ENCODE measurements around the gene DR1. TPM values are rescaled to one million over a fixed set of nuclear protein-coding genes. Genes with fewer than 3 reads are reported as not detected.

DR1 gene
- total and polyA plus RNA-seq, 2 of the 13 experiments (the other 11 are each of a cell fraction or from before 2014, with no cell fraction given), result 17.8 to 42.3 TPM

DNA sequence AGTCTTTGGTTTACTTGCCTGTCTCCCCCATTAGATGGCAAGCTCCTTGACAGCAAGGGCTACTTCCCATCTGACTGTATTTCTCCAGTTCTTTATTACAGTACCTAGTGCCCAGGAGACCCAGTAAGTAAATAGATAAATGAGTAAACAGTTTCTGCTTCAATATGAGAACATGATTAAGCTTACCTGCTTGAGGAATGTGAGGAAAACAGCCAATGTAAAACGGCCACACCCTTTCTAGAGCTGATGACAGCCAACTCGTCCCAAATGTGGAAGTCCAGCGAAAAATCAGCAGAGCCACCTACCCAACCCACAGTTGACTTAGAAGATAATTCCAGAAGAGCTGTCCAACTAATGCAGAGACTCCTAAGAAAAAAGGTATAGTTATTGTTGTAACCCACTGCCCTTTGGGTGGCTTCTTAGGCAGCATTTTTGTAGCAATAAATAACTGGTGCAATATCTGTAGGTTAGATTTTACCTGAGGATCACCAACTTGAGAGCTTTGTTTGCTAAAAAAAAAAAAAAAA is 6.5 kb upstream of the DR1 start:
- ATAC-seq (no peak), FAIRE-seq (no peak), DNase-seq (ENCODE audit: low spot score) (no peak)
- Histone ChIP-seq H3K36me3 (replicated peaks in 1 of 2; ENCODE audit: control insufficient read depth in 1 of 2, insufficient read depth in 2 of 2, low read length in 2 of 2) (no peaks in the 10 kb centered on the region), H3K4me3 (replicated peaks in 1 of 3; ENCODE audit: insufficient read depth in 1 of 3, low read depth in 2 of 3, low read length in 3 of 3) (no peak overlapping the region), H3K27me3 (ENCODE audit: control insufficient read depth in 1 of 2, insufficient read depth in 2 of 2, low read length in 2 of 2) (no peaks in the 10 kb centered on the region), H4K20me1 (ENCODE audit: insufficient read depth, low read length) (no peaks in the 10 kb centered on the region), H3K27ac (ENCODE audit: extremely low read length, insufficient read depth, low read length) (no peak overlapping the region), H3K9ac (ENCODE audit: insufficient read depth, low read depth, low read length) (no peak overlapping the region), H2AFZ (ENCODE audit: low read length) (no peak overlapping the region), H3K4me1 (ENCODE audit: insufficient read depth, low read length) (peaks cover 22% of the 10 kb centered on the region), H3K4me2 (ENCODE audit: low read depth, low read length) (no peak overlapping the region), H3K79me2 (ENCODE audit: insufficient read depth, low read length) (peaks cover 2% of the 10 kb centered on the region), H3K9me3 (ENCODE audit: low read length) (no peaks in the 10 kb centered on the region)
- in situ Hi-C loops (cut with HindIII; ENCODE audit: extremely low pct_ligation_motif_present, low pct_unique_long_range_greater_than_20kb), result no loop called here
- POLR2A ChIA-PET, result no interaction called here
- TF ChIP-seq, protein P1, sequence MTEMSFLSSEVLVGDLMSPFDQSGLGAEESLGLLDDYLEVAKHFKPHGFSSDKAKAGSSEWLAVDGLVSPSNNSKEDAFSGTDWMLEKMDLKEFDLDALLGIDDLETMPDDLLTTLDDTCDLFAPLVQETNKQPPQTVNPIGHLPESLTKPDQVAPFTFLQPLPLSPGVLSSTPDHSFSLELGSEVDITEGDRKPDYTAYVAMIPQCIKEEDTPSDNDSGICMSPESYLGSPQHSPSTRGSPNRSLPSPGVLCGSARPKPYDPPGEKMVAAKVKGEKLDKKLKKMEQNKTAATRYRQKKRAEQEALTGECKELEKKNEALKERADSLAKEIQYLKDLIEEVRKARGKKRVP (CRISPR knock-in tag; IDR thresholded peaks at IDR 0.05), result no peak
- TF ChIP-seq SIN3B (IDR thresholded peaks at IDR 0.05; ENCODE audit: low read length) (no peak), ATRX (CRISPR knock-in tag; IDR thresholded peaks at IDR 0.05; ENCODE audit: borderline replicate concordance) (no peak)
- CTCF ChIA-PET (ENCODE audit: low intra/inter-chr PET ratio, low total read pairs), result no interaction called here
- intact Hi-C loops (cut with micrococcal nuclease; ENCODE audit: unreplicated experiment), result no loop called here
- BruUV-seq (replicated peaks), result no TSS peak
- WGBS (ENCODE audit: low lambda C conversion rate), result 79% methylated on average over 3 of the region's 3 CpGs

- no peak for FAIRE-seq
- DNase-seq (ENCODE audit: low spot score), result no peak
- Histone ChIP-seq H3K27me3 (ENCODE audit: control insufficient read depth in 1 of 2, insufficient read depth in 2 of 2, low read length in 2 of 2) (no peaks in the 10 kb centered on the region), H3K9ac (ENCODE audit: insufficient read depth, low read depth, low read length) (no peak overlapping the region), H3K4me3 (replicated peaks in 1 of 3; ENCODE audit: insufficient read depth in 1 of 3, low read depth in 2 of 3, low read length in 3 of 3) (no peak overlapping the region), H3K27ac (ENCODE audit: extremely low read length, insufficient read depth, low read length) (no peak overlapping the region), H3K79me2 (ENCODE audit: insufficient read depth, low read length) (peaks cover 4% of the 10 kb centered on the region), H2AFZ (ENCODE audit: low read length) (no peak overlapping the region), H4K20me1 (ENCODE audit: insufficient read depth, low read length) (no peaks in the 10 kb centered on the region), H3K9me3 (ENCODE audit: low read length) (no peaks in the 10 kb centered on the region), H3K4me1 (ENCODE audit: insufficient read depth, low read length) (peaks cover 25% of the 10 kb centered on the region), H3K36me3 (replicated peaks in 1 of 2; ENCODE audit: control insufficient read depth in 1 of 2, insufficient read depth in 2 of 2, low read length in 2 of 2) (no peaks in the 10 kb centered on the region), H3K4me2 (ENCODE audit: low read depth, low read length) (no peak overlapping the region)
- in situ Hi-C loops (cut with HindIII; ENCODE audit: extremely low pct_ligation_motif_present, low pct_unique_long_range_greater_than_20kb) (no loop called here), intact Hi-C loops (cut with micrococcal nuclease; ENCODE audit: unreplicated experiment) (no loop called here)
- BruUV-seq (replicated peaks), result no TSS peak
- ChIA-PET CTCF (ENCODE audit: low intra/inter-chr PET ratio, low total read pairs) (no interaction called here), POLR2A (no interaction called here)
- no peak for ATAC-seq
- TF ChIP-seq RBM22 (optimal IDR thresholded peaks at IDR 0.05; ENCODE audit: low read length) (no peak), ARNT2 (CRISPR knock-in tag; IDR thresholded peaks at IDR 0.05; ENCODE audit: low read depth) (no peak), ZNF644 (CRISPR knock-in tag; IDR thresholded peaks at IDR 0.05; ENCODE audit: low read depth) (no peak), ZNF597 (CRISPR knock-in tag; IDR thresholded peaks at IDR 0.05) (no peak), ZNF18 (CRISPR knock-in tag; IDR thresholded peaks at IDR 0.05; ENCODE audit: insufficient replicate concordance) (no peak), ZNF230 (CRISPR knock-in tag; IDR thresholded peaks at IDR 0.05) (no peak)
- TF ChIP-seq, protein P2, sequence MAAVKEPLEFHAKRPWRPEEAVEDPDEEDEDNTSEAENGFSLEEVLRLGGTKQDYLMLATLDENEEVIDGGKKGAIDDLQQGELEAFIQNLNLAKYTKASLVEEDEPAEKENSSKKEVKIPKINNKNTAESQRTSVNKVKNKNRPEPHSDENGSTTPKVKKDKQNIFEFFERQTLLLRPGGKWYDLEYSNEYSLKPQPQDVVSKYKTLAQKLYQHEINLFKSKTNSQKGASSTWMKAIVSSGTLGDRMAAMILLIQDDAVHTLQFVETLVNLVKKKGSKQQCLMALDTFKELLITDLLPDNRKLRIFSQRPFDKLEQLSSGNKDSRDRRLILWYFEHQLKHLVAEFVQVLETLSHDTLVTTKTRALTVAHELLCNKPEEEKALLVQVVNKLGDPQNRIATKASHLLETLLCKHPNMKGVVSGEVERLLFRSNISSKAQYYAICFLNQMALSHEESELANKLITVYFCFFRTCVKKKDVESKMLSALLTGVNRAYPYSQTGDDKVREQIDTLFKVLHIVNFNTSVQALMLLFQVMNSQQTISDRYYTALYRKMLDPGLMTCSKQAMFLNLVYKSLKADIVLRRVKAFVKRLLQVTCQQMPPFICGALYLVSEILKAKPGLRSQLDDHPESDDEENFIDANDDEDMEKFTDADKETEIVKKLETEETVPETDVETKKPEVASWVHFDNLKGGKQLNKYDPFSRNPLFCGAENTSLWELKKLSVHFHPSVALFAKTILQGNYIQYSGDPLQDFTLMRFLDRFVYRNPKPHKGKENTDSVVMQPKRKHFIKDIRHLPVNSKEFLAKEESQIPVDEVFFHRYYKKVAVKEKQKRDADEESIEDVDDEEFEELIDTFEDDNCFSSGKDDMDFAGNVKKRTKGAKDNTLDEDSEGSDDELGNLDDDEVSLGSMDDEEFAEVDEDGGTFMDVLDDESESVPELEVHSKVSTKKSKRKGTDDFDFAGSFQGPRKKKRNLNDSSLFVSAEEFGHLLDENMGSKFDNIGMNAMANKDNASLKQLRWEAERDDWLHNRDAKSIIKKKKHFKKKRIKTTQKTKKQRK (IDR thresholded peaks at IDR 0.05; ENCODE audit: low read length), result no peak
These were observed 5.6 kb upstream of the DR1 start for GRCh38 chr1:93340090-93340489.

Data from HepG2 (cell line).